Osteoblast (primary cell): ENCODE measurements around the gene STAT6. TPM values are rescaled to one million over a fixed set of nuclear protein-coding genes. Genes with fewer than 3 reads are reported as not detected.

Experiments
- DNase-seq: peaks from one replicate; pipeline ENCODE4 v3.0.0; 2011; ENCODE audit warnings: low spot score, mixed read lengths; ENCODE audit not compliant: insufficient read length; ENCODE audit errors: missing footprints
- H2AFZ ChIP-seq: 2 replicates; pipeline ENCODE4 v1.6.0; 2011; ENCODE audit warnings: mild to moderate bottlenecking, low read length
- H3K27ac ChIP-seq: 2 replicates; pipeline ENCODE4 v1.5.1; 2011; ENCODE audit warnings: mild to moderate bottlenecking, low read depth, low read length, moderate library complexity
- H3K27me3 ChIP-seq: 2 replicates; pipeline ENCODE4 v1.6.0; 2012; ENCODE audit warnings: mild to moderate bottlenecking, control low read depth, inconsistent platforms, low read length, moderate library complexity; ENCODE audit not compliant: insufficient read depth
- H3K36me3 ChIP-seq: 2 replicates; pipeline ENCODE4 v1.5.1; 2011; ENCODE audit warnings: mild to moderate bottlenecking, low read length, control low read depth, moderate library complexity; ENCODE audit not compliant: insufficient read depth
- H3K4me1 ChIP-seq: 2 replicates; pipeline ENCODE4 v1.5.1; 2011; ENCODE audit warnings: mild to moderate bottlenecking, low read length, control low read depth, moderate library complexity; ENCODE audit not compliant: insufficient read depth
- H3K4me2 ChIP-seq: 2 replicates; pipeline ENCODE4 v1.6.0; 2011; ENCODE audit warnings: mild to moderate bottlenecking, low read length; ENCODE audit not compliant: insufficient read depth
- H3K4me3 ChIP-seq: fragments of 200-600 bp; sonication (generic); 3 replicates; pipeline ENCODE4 v1.5.1; 2012; ENCODE audit warnings: mild to moderate bottlenecking, low read length, inconsistent platforms; ENCODE audit not compliant: insufficient read depth
- H3K79me2 ChIP-seq: 2 replicates; pipeline ENCODE4 v1.6.0; 2012; ENCODE audit warnings: mild to moderate bottlenecking, low read length, control low read depth, inconsistent platforms; ENCODE audit not compliant: insufficient read depth
- H3K9me3 ChIP-seq: 2 replicates; pipeline ENCODE4 v1.5.1; 2011; ENCODE audit warnings: low read depth, low read length, control low read depth
- H4K20me1 ChIP-seq: 2 replicates; pipeline ENCODE4 v1.6.0; 2012; ENCODE audit warnings: mild to moderate bottlenecking, low read length, control low read depth; ENCODE audit not compliant: insufficient read depth
- total RNA-seq: library from RNA; depleted of rRNA; stranded (reverse); fragments of >200 nt; gene quantifications from 2 replicates; pipeline ENCODE4 v1.2.3, GENCODE V29; 2012
- TF ChIP-seq, protein P1 (sequence below): IDR thresholded peaks from 2 replicates; pipeline ENCODE4 v1.5.1; 2011; ENCODE audit warnings: mild to moderate bottlenecking, low read depth, low read length, moderate library complexity; ENCODE audit errors: extremely low read depth

The STAT6 gene
- total RNA-seq, 1 donor, result 167 TPM

DNA sequence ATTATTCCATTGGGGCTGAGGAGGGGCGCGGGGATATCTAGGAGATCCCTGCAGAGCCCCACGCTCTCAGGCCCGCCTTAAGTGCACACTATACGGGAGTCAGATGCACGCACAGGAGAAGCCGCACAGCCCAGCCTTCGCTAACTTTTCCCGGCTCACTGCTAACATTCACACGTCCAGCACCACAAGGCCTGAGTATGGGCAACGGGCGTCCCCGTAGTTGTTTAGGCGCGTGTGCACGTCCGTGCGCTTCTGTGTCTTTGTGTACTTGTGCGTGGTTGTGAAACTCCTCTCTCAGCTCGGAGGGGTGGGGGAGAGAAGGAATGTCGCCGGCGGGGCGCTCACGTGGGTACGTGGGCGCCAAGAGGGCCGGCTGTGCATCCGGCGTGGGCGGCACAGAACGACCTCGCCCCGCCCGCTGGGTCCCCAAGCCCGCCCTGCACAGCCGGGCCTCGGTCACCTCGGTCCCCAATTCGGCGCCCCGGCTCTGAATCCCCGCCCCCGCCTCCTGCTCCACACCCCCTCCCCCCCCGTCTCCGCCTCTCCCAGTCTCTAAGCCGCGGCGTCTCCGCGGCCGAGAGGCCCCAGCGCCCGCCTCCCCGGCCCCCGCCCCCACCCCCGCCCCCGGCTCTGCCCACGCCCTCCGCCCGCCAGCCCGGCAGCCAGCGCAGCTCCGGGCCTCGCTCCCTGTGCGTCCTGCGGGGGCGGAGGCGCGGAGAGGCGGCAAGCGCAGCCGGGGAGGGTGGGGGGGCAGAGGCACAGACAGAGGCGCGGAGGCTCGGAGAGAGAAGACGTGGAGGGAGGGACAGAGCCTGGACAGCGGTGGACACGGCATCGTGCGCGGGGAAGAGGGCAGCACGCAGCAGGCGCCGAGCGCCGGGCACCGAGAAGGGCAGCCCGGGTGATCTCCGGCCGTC, 22.6 kb downstream of the STAT6 start, which contains the start of gene NAB2:
NAB2 (plus strand) TSS at position 761 of the 917 bp plus-strand sequence. CDS start 158 bp downstream, outside the sequence.
- H3K4me3 ChIP-seq, result peak within 1 kb of the TSS; percentile 97
- peak within 1 kb of the TSS; percentile 56 for H2AFZ ChIP-seq

DNA sequence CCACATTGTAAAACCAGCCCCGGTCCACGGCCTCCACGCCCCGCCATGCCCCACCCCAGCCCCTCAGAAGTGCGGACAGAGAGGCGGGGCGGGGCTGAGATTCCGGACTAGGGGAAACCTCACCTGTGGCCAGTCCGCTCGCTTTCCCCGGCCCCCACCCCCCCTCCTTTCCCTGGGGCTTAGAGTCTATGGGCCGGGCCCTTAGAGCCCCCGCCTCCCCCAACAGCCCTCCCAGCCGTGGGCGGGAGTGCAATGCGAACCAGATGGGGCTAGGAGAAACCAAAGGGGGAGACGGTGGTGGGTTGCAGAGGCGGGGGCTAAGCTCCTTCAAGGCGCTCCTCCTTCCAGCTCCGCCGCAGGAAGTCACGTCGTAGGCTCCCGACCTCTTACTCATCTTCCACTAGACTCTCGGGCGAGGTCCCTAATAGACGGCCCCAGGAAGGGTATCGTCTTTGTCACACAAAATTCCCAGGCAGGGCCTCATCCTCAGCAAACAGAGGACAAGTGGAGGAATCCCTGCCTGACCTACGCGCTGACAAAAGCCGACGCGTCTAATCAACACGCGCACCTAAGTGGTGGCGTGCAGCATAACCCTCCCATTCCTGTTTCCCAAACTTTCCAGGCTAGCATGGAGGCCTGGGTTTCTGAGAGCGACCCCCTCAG, 23.3 kb downstream of the STAT6 start:
- peaks cover 25% of the 10 kb centered on the region for H3K36me3 ChIP-seq
- peaks cover 33% of the 10 kb centered on the region for H3K79me2 ChIP-seq
- TF ChIP-seq, protein P1, sequence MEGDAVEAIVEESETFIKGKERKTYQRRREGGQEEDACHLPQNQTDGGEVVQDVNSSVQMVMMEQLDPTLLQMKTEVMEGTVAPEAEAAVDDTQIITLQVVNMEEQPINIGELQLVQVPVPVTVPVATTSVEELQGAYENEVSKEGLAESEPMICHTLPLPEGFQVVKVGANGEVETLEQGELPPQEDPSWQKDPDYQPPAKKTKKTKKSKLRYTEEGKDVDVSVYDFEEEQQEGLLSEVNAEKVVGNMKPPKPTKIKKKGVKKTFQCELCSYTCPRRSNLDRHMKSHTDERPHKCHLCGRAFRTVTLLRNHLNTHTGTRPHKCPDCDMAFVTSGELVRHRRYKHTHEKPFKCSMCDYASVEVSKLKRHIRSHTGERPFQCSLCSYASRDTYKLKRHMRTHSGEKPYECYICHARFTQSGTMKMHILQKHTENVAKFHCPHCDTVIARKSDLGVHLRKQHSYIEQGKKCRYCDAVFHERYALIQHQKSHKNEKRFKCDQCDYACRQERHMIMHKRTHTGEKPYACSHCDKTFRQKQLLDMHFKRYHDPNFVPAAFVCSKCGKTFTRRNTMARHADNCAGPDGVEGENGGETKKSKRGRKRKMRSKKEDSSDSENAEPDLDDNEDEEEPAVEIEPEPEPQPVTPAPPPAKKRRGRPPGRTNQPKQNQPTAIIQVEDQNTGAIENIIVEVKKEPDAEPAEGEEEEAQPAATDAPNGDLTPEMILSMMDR, result no peak
- no peaks in the 10 kb centered on the region for H3K9me3 ChIP-seq
- peak overlapping the region; percentile 86 for H3K4me3 ChIP-seq
- peak; percentile 94 for DNase-seq
- peak overlapping the region; percentile 94 for H3K4me2 ChIP-seq
- peak overlapping the region; percentile 56 for H2AFZ ChIP-seq
- H3K27me3 ChIP-seq, result no peaks in the 10 kb centered on the region
- peaks cover 32% of the 10 kb centered on the region for H4K20me1 ChIP-seq
- H3K4me1 ChIP-seq, result peaks cover 44% of the 10 kb centered on the region
- H3K27ac ChIP-seq, result peak overlapping the region; percentile 99

More for the DNA sequence above, 22.6 kb downstream of the STAT6 start, which contains the start of gene NAB2:
- Histone ChIP-seq H3K36me3 (peaks cover 31% of the 10 kb centered on the region), H3K4me1 (peaks cover 51% of the 10 kb centered on the region), H3K4me2 (peak within 1 kb of the TSS; percentile 99), H4K20me1 (peaks cover 37% of the 10 kb centered on the region), H3K27me3 (no peaks in the 10 kb centered on the region), H3K27ac (peak within 1 kb of the TSS; percentile 99), H3K9me3 (no peaks in the 10 kb centered on the region), H3K79me2 (peaks cover 40% of the 10 kb centered on the region)
- TF ChIP-seq, protein P1, result no peak
- DNase-seq, result peak; percentile 98

DNA sequence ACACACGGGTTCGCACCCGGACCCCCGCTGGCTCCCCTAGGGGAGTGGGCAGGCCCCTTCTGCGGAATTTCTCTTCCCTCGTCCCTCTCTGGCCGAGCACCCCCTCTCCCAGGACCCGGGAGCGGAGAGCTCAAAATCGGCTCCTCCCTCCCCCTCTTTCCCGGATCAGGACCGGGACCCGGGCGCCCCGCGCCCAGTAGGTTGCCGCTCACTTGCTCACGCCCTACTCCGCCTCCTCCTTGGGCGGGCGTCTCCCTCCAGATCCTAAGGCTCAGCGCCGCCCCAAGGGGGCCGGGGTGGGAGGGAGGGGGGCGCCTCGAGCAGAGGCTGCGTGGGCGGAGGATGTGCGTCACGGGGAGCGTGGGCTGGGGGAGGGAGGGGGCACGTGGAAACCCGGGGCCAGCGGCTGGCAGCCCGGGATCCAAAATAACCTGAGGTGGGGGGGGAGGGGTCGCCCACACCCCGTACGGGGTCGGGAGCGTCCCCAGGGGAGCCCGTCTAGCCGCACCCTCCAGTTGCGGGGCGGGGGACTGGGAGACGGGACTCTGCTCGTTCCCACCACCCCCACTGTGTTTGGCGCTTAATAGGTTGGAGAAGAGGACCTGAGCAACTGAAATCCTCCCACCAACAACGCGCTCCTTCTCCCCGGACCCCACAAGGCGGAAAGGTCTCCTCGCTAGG, 24.0 kb downstream of the STAT6 start:
- Histone ChIP-seq H3K4me2 (peak overlapping the region; percentile 98), H3K27me3 (no peaks in the 10 kb centered on the region), H3K4me3 (peak overlapping the region; percentile 86), H3K4me1 (peaks cover 37% of the 10 kb centered on the region), H2AFZ (peak overlapping the region; percentile 70), H3K36me3 (peaks cover 18% of the 10 kb centered on the region), H3K79me2 (peaks cover 27% of the 10 kb centered on the region), H4K20me1 (peaks cover 26% of the 10 kb centered on the region), H3K9me3 (no peaks in the 10 kb centered on the region), H3K27ac (peak overlapping the region; percentile 99)
- peak; percentile 96 for DNase-seq
- TF ChIP-seq, protein P1, result no peak
